Right renal pelvis (tissue), 4 donors: ENCODE measurements around the gene SPC25. TPM values are rescaled to one million over a fixed set of nuclear protein-coding genes. Genes with fewer than 3 reads are reported as not detected.
"Not testable (repeated sequence)": the region's sequence is repeated elsewhere in the genome, so short reads cannot be mapped to it uniquely, and the experiment has no call there.

Source experiments
- DNase-seq, 4 donors: peaks; one replicate each; pipeline ENCODE4 v3.0.0-alpha.2; 2013; ENCODE audit warnings: low read depth in 4 of 4, low spot score in 3 of 4, missing footprints in 1 of 4
- polyA plus RNA-seq, 4 donors: library from polyadenylated mRNA; unstranded; fragments of 120-200 nt; gene quantifications; one replicate each; pipeline ENCODE4 v1.2.1, GENCODE V29; 2013; ENCODE audit not compliant: insufficient read length in 4 of 4

SPC25 gene
- polyA plus RNA-seq, 4 donors, result 17.4 to 21.2 (median 19.1) TPM

DNA sequence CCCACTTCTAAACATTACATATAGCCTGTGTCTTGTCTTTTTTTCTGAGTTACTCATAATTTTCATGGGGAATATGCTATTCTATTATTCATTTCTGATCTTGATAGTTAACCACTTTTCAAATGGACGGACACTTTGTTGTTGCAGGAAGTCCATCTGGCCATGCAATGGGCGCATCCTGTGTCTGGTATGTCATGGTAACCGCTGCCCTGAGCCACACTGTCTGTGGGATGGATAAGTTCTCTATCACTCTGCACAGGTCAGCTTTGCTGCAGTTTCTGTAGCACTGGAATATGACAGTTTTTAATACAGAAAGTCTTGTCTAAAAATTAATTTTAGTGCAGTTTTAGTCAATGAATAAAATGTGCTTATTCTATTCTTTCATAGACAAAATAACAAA lies 14.1 kb upstream of the SPC25 start:
- no peak for DNase-seq

DNA sequence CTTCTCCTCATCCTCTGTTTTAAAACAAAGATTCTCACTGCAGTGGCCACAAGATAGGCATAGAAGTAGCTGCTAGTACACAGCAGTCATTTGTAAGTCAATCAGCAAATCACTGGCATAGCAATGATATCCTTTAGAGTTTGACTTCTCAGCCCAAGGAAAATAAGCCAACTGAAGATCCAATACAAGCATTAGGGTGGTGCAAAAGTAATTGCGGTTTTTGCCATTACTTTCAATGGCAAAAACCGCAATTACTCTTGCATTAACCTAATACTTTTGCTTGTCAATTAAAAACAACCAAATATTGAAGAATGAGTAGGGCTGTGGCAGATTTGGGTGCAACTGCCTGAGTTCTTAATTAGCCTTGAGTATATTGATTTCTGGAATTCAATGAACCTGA lies 13.7 kb upstream of the SPC25 start:
- no peak for DNase-seq

DNA sequence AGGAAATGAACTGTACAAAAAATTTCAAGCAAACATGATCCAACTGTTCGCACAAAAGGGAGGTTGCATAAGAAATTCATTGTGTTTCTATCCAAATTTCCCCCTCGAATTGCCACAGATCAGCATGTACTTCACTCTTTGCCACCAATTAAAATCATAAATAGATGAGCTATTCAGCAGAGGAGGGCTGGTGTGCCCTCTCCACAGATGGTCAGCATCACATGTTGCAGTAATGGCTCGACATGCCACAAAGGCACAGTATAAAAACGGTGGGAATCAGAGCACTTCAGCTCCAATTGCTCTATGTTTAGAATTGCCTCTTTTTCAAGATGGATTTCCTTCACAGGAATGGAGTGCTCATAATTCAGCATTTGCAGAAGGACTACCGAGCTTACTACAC lies 10.8 kb upstream of the SPC25 start, which contains the start of gene G6PC2:
Gene G6PC2 (plus strand): TSS at position 289 of the 400 bp plus-strand sequence. CDS start 41 bp downstream, at position 330.
- DNase-seq, result no peak

DNA sequence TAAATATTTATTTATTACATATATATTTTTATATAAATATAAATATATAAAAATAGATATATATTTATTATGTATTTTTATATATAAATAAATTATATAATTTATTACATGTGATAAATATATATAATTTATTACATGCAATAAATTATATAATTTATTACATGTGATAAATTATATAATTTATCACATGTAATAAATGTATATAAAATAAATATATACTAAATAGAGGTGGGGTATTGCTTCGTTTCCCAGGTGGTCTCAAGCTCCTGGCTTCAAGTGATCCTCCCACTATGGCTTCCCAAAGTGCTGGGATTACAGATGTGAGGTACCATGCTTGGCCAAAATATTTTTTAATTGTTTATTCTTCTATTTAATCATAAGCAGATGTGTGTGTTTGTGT lies 7.2 kb upstream of the SPC25 start:
- no peak for DNase-seq

DNA sequence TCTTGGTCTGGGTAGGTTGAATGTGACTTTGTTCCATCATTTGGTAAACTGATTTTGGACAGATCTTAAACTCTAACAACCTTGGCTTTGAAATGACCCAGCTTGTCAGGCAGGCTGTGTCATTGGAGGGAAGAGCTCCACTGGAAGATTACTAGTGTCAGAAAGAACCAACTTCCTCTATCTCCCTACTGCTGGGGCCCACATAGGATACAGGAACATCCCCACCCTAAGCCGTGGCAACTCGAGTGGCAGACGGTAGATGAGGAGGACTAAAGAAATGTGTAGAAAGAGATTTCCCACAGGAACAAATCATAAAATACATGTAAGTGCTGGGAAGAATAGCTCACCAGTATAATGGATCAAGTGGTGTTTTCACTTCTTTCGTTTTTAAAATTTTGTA lies 6.6 kb upstream of the SPC25 start:
- DNase-seq, result no peak

DNA sequence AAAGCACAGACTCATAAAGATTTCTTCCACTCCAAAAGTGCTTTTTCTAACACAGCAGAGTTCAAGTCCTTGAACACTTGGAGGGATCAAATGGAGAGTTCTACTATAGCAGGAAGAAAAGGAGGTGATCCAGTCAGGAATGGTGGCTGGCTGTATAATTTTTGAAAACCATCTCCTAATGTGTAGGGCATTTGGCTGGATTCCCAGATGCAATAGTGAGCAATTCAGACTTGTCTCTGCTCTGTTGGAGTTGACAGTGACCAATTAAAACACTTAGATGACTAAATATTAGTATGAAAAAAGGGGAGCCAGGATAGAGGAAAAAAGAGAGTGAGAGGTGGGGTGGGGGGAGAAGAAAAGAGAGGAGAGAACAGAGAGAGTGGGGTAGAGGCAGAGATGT lies 5.5 kb upstream of the SPC25 start:
- DNase-seq, result no peak

DNA sequence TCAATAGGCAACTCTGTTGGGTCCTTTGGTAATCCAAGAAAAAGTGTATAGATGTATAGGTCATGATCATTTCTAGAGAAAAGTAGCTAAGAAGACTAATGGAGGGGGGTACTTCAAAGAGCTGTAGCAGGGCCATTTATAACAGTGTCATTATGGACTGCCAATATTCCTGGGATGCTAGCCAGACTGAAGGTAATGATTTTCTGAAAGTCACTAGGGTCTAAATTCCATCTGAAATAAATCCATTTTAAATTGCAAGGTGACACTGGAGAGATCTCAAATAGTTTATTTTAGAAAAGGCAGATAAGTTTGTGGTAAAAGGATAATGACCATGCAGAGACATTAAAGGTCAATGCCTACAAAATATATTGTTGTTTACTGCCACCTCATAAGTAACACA lies 4.5 kb upstream of the SPC25 start:
- no peak for DNase-seq

DNA sequence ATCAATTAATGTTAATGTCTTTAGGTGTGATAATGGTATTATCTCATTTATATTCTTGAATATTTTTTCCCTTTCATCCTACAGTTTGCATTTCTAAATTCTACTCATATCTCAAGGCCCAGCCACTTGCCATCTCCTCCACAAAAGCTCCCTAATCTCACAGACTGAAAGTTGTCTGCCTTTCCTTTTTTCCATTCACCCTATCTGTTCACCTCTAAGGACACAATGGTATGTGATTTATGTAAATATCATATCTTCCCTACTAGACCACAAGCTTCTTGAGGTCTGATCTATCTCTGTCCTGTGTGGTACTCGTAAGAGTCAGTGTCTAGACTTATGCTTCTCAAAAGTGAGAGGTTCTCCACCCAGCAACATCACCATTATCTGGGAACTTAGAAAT lies 3.9 kb upstream of the SPC25 start:
- DNase-seq, result no peak

DNA sequence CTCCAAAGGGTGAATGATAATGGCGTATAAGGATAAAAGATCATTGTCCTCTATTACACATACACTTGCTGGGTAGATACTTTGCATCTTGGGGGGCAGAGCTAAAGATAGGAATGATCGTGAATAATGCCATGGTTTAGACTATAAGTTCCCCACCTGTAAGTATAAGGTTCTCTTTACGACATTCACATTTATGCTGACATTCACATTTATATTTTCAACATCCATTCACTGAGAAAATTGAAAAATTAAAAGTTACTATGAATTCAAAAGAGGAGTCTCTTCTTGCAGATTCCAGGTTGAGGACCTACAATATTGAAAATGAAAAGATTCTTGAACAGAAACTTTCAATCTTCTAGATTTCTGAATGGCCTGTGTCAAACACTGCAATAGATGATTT lies 2.1 kb upstream of the SPC25 start:
- DNase-seq, result no peak

DNA sequence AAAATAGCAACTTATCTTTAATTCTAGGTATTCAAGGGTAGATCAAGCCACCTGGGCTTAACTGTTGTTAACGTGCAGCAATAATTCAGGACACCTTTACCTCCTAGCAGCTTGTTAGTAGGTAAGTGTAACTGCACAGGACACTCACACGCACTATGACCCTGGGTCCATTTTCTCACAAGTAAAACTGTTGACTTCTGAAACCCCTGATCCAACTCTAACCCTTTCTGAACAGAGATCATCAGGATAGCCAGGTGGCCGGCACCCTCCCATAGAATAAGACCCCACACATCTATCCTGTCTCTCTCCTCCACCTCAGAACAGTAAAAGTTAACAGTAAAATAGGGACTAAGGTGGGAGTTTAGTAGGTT lies 610 bp downstream of the SPC25 start:
- DNase-seq, result no peak

DNA sequence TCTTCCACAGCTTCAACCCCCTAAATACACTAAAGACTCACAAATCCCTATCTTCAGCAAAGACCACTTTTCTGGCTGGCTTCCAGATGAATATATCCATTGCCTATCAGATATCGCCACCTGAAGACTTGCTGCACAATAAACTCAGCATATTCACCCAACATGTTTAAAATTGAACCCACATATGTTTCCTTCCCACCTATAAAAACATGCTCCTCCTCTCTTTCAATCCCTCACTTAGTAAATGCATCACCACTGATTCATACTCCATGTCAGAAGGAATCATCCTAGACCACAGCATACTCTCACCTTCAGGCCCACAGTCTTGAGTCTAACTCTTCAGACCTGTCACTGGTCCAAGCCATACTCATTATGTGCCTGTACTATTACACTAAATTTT lies 5.3 kb downstream of the SPC25 start:
- no peak for DNase-seq

DNA sequence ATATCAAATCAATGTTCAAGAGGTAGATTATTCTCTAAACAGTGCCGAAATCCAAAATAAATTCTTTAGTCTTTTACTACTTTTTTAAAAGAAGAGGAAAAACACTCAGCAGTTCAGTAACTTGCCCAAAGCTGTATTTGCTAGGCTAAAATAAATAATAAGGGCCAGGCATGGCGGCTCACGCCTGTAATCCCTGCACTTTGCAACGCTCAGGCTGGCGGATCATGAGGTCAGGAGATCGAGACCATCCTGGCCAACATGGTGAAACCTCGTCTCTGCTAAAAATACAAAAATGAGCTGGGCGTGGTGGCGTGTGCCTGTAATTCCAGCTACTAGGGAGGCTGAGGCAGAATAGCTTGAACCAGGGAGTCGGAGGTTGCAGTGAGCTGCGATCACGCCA lies 8.1 kb downstream of the SPC25 start:
- not testable (repeated sequence) for DNase-seq

DNA sequence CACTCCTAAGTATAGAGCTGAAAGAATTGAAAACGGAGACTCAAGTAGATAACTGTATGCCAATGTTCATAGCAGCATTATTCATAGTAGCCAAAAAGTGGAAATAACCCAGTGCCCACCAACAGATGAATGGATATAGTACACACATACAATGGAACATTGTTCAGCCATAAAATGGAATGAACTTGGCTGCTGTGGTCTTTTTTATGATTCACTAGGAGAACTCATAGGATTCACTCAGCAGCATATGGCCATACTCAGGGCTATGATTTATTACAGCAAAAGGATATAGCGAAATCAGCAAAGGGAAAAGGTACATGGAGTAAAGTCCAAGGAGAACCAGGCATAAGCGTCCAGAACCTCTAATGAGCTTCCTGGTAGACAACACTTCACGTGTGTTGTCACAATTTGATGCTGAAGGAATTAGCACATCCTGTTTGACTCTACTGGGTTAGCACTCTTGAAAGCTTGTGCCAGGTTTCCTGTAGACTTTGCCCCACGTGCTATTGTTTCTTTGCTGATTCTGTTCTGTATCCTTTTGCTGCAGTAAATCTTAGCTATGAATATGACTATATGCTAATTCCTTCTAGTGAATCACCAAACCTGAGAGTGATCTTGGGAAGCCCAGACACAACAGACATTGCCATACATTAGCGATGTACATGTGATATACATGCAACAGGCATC lies 15.7 kb downstream of the SPC25 start:
- no peak for DNase-seq

DNA sequence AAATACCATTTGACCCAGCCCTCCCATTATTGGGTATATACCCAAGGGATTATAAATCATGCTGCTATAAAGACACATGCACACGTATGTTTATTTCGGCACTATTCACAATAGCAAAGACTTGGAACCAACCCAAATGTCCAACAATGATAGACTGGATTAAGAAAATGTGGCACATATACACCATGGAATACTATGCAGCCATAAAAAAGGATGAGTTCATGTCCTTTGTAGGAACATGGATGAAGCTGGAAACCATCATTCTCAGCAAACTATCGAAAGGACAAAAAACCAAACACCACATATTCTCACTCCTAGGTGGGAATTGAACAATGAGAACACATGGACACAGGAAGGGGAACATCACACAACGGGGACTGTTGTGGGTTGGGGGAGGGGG lies 19.4 kb downstream of the SPC25 start:
- not testable (repeated sequence) for DNase-seq

DNA sequence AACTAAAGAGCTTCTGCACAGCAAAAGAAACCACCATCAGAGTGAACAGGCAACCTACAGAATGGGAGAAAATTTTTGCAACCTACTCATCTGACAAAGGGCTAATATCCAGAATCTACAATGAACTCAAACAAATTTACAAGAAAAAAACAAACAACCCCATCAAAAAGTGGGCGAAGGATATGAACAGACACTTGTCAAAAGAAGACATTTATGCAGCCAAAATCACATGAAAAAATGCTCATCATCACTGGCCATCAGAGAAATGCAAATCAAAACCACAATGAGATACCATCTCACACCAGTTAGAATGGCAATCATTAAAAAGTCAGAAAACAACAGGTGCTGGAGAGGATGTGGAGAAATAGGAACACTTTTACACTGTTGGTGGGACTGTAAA lies 19.9 kb downstream of the SPC25 start:
- DNase-seq, result not testable (repeated sequence)

DNA sequence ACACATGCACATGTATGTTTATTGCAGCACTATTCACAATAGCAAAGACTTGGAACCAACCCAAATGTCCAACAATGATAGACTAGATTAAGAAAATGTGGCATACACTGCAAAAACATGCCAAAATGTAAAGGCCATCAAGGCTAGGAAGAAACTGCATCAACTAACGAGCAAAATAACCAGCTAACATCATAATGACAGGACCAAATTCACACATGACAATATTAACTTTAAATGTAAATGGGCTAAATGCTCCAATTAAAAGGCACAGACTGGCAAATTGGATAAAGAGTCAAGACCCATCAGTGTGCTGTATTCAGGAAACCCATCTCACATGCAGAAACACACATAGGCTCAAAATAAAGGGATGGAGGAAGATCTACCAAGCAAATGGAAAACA lies 23.1 kb downstream of the SPC25 start:
- DNase-seq, result not testable (repeated sequence)

DNA sequence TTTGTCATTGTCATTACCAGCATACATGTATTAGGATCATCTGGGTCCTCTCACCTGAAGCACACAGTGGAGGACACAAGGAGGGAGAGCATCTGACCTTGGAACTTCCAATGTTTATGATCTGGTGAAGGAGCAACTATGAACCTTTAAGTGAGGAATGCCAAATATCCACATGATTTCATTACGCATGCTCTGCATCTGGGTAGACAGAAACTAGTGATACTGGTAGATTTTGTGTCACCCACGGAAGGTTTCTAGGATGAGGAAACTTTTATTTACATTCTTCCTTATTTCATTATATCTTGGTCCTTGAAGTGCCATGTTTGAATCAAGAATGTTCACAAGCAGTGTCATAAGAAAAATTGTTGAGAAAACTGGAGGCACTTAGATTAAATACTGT lies 32.1 kb downstream of the SPC25 start:
- DNase-seq, result no peak

DNA sequence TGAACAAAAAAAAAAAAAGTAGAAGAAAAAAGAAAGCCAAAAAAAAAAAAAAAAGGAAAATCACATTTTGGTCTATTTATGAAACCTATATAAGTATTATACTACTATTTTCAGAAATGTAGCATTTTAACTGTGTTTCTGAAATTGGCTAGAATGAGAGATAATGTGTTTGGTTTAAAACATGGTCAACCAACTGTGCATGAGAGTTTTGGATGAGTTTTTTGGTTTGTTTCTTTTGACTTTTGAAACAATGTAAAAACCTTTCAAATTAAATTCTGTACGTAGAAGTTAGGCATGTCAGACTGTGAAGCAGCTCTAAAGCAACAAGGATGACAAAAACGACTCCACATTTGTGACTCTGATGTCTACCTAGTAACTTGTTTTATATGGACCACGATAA lies 34.6 kb downstream of the SPC25 start:
- no peak for DNase-seq

DNA sequence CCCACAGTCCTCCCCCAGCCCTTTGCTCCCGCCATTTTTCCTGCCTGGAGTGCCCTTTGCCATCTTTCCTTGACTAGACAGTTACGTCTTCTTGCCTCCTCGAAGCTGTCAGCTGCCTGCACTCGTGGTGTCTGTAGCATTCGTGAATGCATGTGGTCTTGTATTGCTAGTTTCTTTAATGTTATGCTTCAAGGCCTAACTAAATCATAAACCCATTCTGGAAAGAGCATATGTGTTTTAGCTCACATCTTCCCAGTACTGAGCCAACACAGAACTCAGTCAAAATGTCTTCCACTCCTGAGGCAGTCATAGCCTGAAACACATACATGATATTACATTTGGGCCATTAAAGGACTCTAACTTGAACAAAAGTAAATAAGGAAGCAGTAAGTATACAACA lies 35.6 kb downstream of the SPC25 start:
- no peak for DNase-seq

DNA sequence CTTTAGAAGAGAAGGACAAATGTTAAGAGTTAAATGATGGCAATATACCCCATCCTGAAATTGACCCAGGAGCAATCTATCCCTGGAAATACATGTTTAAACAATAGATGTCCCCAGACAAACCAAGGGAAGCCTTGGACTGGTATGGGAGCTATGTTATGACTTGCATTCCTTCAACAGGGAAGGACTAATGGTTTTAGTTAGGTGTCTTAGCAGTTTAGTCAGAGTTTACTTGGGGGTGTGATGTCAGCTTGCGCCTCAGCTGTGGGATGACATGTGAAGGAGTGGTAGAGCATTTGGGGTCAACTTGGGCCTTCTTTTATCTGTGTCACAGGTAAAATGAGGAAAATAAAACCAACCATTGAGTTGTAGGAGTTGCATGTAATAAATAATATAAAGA lies 36.8 kb downstream of the SPC25 start:
- DNase-seq, result no peak

DNA sequence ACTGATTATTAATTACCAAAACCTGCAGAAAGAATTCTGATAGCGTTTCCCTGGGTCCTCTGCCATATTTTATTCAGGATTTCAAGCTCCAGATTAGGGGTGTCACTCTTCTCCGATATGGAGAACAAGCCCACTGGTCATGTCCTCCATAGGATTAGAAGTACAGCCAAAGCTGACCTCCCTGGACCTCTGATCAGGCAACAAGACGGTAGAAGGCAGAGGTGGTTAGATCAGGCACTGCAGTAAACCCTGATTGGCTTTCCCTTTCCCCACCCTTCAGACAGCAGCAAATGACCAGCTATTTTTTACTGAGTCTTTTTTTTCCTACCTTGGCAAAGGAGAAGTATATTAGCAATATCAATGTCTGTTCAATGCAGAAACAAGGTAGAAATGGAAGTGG lies 37.7 kb downstream of the SPC25 start:
- DNase-seq, result no peak

DNA sequence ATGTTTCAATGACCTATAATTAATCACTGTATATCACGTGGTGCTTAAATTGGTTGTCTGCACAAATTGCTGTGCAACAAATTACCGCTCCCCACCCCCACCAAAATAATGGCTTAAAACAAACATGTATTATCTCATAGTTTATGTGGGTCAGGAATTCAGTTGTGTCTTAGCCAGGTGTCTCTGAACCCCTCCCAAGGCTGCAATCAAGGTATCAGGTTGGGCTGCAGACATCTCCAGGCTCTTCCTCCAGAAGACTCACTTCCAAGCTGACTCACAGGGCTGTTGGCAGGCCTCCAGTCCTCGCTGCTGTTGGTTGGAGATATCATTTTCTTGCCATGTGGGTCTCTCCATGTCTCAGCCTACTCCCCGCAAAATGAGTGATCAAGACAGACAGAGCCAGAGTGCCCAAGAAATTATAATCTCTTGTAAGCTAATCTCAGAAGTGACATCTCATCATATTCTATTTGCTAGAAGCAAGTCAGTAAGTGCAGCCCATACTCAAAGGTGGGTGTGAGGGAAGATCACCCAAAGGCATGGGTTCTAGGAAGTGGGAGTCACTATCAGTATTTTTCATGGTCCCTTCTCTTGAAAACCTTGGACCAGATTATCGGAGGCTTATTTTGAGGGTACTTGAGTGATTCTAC lies 38.4 kb downstream of the SPC25 start:
- DNase-seq, result no peak

DNA sequence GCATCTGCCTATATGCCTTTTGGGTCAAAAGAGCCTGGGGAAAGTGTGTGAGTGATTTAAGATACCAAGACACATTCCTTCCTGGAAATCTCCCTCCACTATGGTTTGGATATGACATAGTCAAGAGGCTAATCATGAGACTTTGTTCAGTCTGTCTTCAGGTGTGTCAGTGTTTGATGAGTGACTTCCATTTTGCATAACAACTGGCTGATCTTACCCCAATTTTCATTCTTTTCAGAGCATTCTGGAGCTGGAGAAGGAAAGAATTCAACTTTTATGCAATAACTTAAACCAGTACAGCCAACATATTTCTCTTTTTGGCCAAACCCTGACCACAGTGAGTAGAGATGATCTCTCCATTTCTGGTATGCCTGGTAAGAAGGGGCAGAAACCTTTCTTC lies 39.4 kb downstream of the SPC25 start:
- DNase-seq, result no peak
